Common myeloid progenitor, CD34-positive (primary cell): ENCODE data around the gene SDR9C7.
"Not testable (repeated sequence)": the region's sequence is repeated elsewhere in the genome, so short reads cannot be mapped to it uniquely, and the experiment has no call there.

Experiments used
- CTCF ChIA-PET: fragments of 350-600 bp; sonication (Branson Sonifier 250); formaldehyde crosslinking; loops from one replicate; lab custom pipeline; 2021; ENCODE audit warnings: antibody characterized with exemption; lab: Charles Lee
- POLR2A ChIA-PET: fragments of 350-600 bp; sonication (Branson Sonifier 250); formaldehyde crosslinking; loops from one replicate; lab custom pipeline; 2021; ENCODE audit warnings: antibody characterized with exemption; lab: Charles Lee
- DNase-seq, 3 donors: peaks; one replicate each; pipeline versions ENCODE4 v3.0.0 to v3.0.0-alpha.2; 2013
- H3K27ac ChIP-seq, 2 experiments: 1 replicate in 1 of 2; 2 replicates in 1 of 2; pipeline ENCODE4 v1.7.0; 2013; ENCODE audit warnings: inconsistent platforms in 2 of 2, low read length in 2 of 2, mild to moderate bottlenecking in 2 of 2, low read depth in 1 of 2, moderate library complexity in 1 of 2; ENCODE audit not compliant: severe bottlenecking in 2 of 2, insufficient read depth in 1 of 2, poor library complexity in 1 of 2
- H3K27me3 ChIP-seq, 5 experiments: replicated peaks in 2 of 5; 1 replicate in 3 of 5; 2 replicates in 2 of 5; pipeline versions ENCODE4 v1.6.1 to v1.7.0; 2013; ENCODE audit warnings: low read length in 4 of 5, mild to moderate bottlenecking in 2 of 5, moderate library complexity in 2 of 5, inconsistent platforms in 1 of 5; ENCODE audit not compliant: insufficient read depth in 5 of 5, control insufficient read depth in 4 of 5
- H3K36me3 ChIP-seq, 4 experiments: 1 replicate in 2 of 4; 2 replicates in 2 of 4; pipeline versions ENCODE4 v1.6.1 to v1.7.0; 2013; ENCODE audit warnings: low read length in 3 of 4, control low read depth in 1 of 4, mild to moderate bottlenecking in 1 of 4; ENCODE audit not compliant: control insufficient read depth in 4 of 4, insufficient read depth in 4 of 4
- H3K4me1 ChIP-seq, 4 experiments: 1 replicate in 3 of 4; 2 replicates in 1 of 4; pipeline versions ENCODE4 v1.6.1 to v1.7.1; 2013; ENCODE audit warnings: low read length in 3 of 4, mild to moderate bottlenecking in 3 of 4, control low read depth in 1 of 4, inconsistent platforms in 1 of 4, moderate library complexity in 1 of 4; ENCODE audit not compliant: control insufficient read depth in 4 of 4, insufficient read depth in 4 of 4; ENCODE audit errors: control extremely low read depth in 1 of 4
- H3K4me3 ChIP-seq, 7 experiments: 1 replicate in 4 of 7; 2 replicates in 3 of 7; pipeline versions ENCODE4 v1.5.1 to v1.7.0; 2013; ENCODE audit warnings: mild to moderate bottlenecking in 7 of 7, low read length in 6 of 7, moderate library complexity in 6 of 7, inconsistent platforms in 2 of 7, low read depth in 2 of 7, control low read depth in 1 of 7; ENCODE audit not compliant: insufficient read depth in 4 of 7, control insufficient read depth in 1 of 7; ENCODE audit errors: extremely low read depth in 1 of 7
- H3K9me3 ChIP-seq, 5 experiments: 1 replicate in 4 of 5; 2 replicates in 1 of 5; pipeline versions ENCODE4 v1.6.1 to v1.7.1; 2013; ENCODE audit warnings: low read length in 4 of 5, mild to moderate bottlenecking in 2 of 5, inconsistent platforms in 1 of 5, low read depth in 1 of 5, moderate library complexity in 1 of 5; ENCODE audit not compliant: control insufficient read depth in 4 of 5, insufficient read depth in 2 of 5; ENCODE audit errors: control extremely low read depth in 1 of 5
- WGBS: methylation state at CpG from one replicate; pipeline ENCODE4 v1.1.5; 2013; ENCODE audit not compliant: insufficient coverage; 5-methylcytosine and 5-hydroxymethylcytosine counted together

Gene SDR9C7

GRCh38 chr12:56916996-56917333 is 17.2 kb downstream of the SDR9C7 start:
- Histone ChIP-seq H3K36me3 (no peaks in the 10 kb centered on the region), H3K27ac (no peak overlapping the region), H3K4me3 (no peak overlapping the region), H3K4me1 (peaks cover 0 to 4% (median 1%) of the 10 kb centered on the region in 4 experiments), H3K9me3 (peaks cover 0 to 2% (median 0%) of the 10 kb centered on the region in 5 experiments), H3K27me3 (no peaks in the 10 kb centered on the region)
- WGBS = 100% methylated on average over 1 of the region's 1 CpG
- POLR2A ChIA-PET = no interaction called here
- CTCF ChIA-PET = interaction anchor here (0.6 to 2.0 kb wide), 6 partner anchors 13 to 87 kb away, joined by 3 to 6 read pairs (median 3); no protein-coding TSS in a partner anchor
- DNase-seq = no peak

DNA sequence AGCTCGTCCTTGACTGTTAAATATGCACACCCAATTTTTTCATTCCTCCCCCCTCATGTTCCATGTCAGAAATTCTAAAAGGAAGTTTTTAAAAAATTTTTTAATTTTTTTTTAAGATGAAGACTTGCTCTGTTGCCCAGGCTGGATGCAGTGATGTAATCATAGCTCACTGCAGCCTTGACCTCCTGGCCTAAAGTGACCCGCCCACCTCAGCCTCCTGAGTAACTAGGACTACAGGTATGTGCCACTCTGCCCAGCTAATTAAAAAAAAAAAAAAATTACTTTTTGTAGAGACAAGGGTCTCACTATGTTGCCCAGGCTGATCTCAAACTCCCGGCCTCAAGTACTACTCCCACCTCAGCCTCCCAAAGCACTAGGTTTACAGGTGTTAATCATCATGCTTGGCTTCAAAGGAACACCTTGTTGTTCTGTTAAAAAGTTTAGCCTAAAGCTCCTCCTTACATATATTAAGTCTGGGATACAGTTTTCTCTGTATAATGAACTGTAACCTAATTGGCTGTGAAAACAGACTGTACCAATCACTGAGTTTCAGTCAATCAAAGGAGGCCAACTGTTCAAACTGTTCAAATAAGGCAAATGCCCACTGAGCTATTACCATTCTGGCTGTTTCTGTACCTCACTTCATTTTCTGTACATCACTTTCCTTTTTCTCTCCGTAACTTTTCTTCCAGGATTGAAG is 17.8 kb downstream of the SDR9C7 start:
- ChIA-PET CTCF (interaction anchor here (0.6 to 2.0 kb wide), 6 partner anchors 13 to 88 kb away, joined by 3 to 6 read pairs (median 3); no protein-coding TSS in a partner anchor), POLR2A (no interaction called here)
- DNase-seq = no peak
- H3K9me3 ChIP-seq = peaks cover 0 to 3% (median 0%) of the 10 kb centered on the region in 5 experiments
- no peaks in the 10 kb centered on the region for H3K36me3 ChIP-seq
- H3K27ac ChIP-seq = no peak overlapping the region
- H3K4me1 ChIP-seq = no peaks in the 10 kb centered on the region
- no peak overlapping the region for H3K4me3 ChIP-seq
- no peaks in the 10 kb centered on the region for H3K27me3 ChIP-seq
- 100% methylated on average over 2 of the region's 4 CpGs for whole genome bisulfite sequencing

DNA sequence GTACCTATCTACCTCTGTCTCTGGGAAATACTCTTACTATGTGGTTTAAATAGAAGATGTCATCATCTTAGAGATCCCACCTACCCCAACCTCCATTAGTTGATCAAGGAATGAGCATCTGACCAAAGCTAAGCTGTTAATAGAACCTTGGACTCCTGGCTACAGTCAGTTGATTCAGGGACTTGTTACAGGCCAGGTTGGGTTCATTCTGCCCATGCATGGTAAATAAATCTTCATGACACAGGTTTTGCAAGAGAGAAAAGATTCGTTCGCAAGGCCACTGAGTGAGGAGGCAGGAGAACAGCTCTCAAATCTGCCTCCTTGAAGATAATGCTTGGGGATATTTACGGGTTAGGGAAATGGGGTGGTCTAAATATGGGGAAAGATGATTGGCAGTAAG is 19.5 kb downstream of the SDR9C7 start:
- Histone ChIP-seq H3K4me3 (no peak overlapping the region), H3K9me3 (peaks cover 0 to 6% (median 4%) of the 10 kb centered on the region in 5 experiments), H3K36me3 (no peaks in the 10 kb centered on the region), H3K4me1 (no peaks in the 10 kb centered on the region), H3K27me3 (no peaks in the 10 kb centered on the region), H3K27ac (no peak overlapping the region)
- CTCF ChIA-PET = no interaction called here
- no peak for DNase-seq
- WGBS = 94% methylated on average over 2 of the region's 3 CpGs
- POLR2A ChIA-PET = no interaction called here

GRCh38 chr12:56914256-56914655 is 20.0 kb downstream of the SDR9C7 start:
- CTCF ChIA-PET = no interaction called here
- Histone ChIP-seq H3K4me3 (no peak overlapping the region), H3K27ac (no peak overlapping the region), H3K36me3 (no peaks in the 10 kb centered on the region), H3K4me1 (no peaks in the 10 kb centered on the region), H3K9me3 (peaks cover 4 to 11% (median 7%) of the 10 kb centered on the region in 5 experiments), H3K27me3 (no peaks in the 10 kb centered on the region)
- DNase-seq = no peak
- POLR2A ChIA-PET = interaction anchor here (0.7 kb wide), 1 partner anchor 108 kb away, joined by 3 read pairs; no protein-coding TSS in a partner anchor

GRCh38 chr12:56909403-56909802 is 24.8 kb downstream of the SDR9C7 start:
- WGBS = 100% methylated on average over 1 of the region's 2 CpGs
- CTCF ChIA-PET, POLR2A ChIA-PET, H3K4me1 ChIP-seq, H3K27ac ChIP-seq, H3K36me3 ChIP-seq, H3K27me3 ChIP-seq, DNase-seq, H3K4me3 ChIP-seq: not testable (repeated sequence)
- H3K9me3 ChIP-seq = peaks cover 4 to 13% (median 12%) of the 10 kb centered on the region in 5 experiments

GRCh38 chr12:56908136-56908535 is 26.1 kb downstream of the SDR9C7 start:
- peaks cover 8 to 18% (median 12%) of the 10 kb centered on the region in 5 experiments for H3K9me3 ChIP-seq
- no peaks in the 10 kb centered on the region for H3K27me3 ChIP-seq
- no peak for DNase-seq
- no peaks in the 10 kb centered on the region for H3K36me3 ChIP-seq
- 88% methylated on average over 5 of the region's 5 CpGs for WGBS
- ChIA-PET POLR2A (no interaction called here), CTCF (no interaction called here)
- no peak overlapping the region for H3K4me3 ChIP-seq
- H3K27ac ChIP-seq = no peak overlapping the region
- no peaks in the 10 kb centered on the region for H3K4me1 ChIP-seq

DNA sequence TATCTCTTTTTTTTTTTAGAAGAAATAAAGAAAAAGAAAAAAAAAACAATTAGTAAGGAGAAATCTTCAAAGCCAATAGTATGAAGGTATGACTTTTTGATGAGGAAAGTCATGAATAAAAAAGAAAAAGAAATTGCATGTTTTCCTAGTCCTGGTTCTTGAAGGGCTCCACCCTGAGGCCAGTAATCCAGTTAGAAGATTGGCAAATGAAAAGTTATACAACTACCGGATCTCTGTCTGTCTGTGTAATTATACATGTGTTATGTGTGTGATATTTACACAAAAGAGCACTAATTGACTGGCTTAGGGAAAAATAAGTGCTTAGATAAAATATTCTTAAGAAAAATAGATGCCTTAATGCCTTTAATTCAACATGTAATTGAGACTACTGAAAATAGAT is 28.4 kb downstream of the SDR9C7 start:
- H3K9me3 ChIP-seq = peaks cover 7 to 34% (median 25%) of the 10 kb centered on the region in 5 experiments
- H3K4me3 ChIP-seq = no peak overlapping the region
- 100% methylated on average over 1 of the region's 1 CpG for WGBS
- CTCF ChIA-PET = no interaction called here
- no peaks in the 10 kb centered on the region for H3K27me3 ChIP-seq
- DNase-seq = no peak
- no peaks in the 10 kb centered on the region for H3K36me3 ChIP-seq
- no peaks in the 10 kb centered on the region for H3K4me1 ChIP-seq
- no peak overlapping the region for H3K27ac ChIP-seq
- POLR2A ChIA-PET = no interaction called here
